ENCODE results near the gene MBNL2.

DNA sequence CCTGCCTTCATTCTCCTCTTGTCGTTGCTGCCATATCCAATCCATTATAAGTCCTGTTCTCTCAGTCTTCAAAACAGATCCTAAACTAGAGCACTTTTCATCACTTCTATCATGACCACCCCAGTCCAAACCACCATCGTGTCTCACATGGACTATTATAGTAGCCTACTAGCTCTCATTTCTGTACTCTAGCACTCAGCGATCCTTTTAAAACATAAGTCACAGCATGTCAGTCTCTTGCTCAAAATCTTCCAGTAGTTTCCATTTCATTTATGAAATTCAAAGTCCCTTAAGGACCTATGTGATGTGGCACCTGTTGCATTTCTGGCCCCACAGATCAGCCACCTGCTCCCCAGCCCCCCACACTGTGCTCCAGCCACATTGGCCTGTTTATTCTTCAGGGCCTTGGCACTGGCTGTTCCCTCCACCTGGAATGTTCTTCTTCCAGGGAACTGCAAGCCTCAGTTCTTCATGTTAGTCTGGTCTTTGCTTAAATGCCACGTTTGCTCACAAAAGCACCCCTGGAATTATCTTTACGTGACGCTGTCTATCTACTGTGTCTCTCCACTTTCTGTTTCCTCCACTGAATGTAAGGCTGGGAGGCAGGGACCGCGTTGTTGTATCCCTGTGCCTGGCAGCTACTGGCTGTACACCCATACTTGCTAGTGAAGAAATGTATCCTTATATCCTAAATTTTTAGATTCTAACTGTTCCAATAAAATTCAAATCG is 64.3 kb downstream of the MBNL2 start:
- TF ChIP-seq, protein P1, sequence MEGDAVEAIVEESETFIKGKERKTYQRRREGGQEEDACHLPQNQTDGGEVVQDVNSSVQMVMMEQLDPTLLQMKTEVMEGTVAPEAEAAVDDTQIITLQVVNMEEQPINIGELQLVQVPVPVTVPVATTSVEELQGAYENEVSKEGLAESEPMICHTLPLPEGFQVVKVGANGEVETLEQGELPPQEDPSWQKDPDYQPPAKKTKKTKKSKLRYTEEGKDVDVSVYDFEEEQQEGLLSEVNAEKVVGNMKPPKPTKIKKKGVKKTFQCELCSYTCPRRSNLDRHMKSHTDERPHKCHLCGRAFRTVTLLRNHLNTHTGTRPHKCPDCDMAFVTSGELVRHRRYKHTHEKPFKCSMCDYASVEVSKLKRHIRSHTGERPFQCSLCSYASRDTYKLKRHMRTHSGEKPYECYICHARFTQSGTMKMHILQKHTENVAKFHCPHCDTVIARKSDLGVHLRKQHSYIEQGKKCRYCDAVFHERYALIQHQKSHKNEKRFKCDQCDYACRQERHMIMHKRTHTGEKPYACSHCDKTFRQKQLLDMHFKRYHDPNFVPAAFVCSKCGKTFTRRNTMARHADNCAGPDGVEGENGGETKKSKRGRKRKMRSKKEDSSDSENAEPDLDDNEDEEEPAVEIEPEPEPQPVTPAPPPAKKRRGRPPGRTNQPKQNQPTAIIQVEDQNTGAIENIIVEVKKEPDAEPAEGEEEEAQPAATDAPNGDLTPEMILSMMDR (IDR thresholded peaks at IDR 0.05; ENCODE audit: low read length): no peak
- TF ChIP-seq EZH2 (optimal IDR thresholded peaks at IDR 0.05; ENCODE audit: low read depth, low read length) (no peak), EZH2phosphoT487 (IDR thresholded peaks at IDR 0.05; ENCODE audit: low read length) (no peak)

All from MM.1S (cell line).